ENCODE results near the gene GLI3.
"Not testable (repeated sequence)": the region's sequence is repeated elsewhere in the genome, so short reads cannot be mapped to it uniquely, and the experiment has no call there.

Gene GLI3

DNA sequence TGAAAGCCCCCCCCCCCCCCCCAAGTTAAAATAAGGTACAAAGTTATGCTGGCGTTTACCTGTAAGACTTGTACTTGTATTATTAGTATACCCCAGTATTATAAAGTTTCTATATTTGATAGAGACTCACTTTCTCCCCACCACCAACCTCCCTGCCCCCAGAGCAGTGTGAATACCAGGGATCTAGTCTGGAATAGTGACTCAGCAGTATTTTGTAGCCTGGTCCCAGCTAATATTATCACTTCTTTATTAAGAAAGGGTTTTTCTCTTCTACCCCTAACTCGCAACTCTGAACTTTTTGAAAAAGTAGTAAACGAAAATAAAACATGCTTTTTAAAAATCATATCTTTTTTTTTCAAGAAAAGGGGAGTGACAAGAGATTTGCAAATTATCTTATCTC, 26.7 kb downstream of the GLI3 start:
- no peak for DNase-seq

DNA sequence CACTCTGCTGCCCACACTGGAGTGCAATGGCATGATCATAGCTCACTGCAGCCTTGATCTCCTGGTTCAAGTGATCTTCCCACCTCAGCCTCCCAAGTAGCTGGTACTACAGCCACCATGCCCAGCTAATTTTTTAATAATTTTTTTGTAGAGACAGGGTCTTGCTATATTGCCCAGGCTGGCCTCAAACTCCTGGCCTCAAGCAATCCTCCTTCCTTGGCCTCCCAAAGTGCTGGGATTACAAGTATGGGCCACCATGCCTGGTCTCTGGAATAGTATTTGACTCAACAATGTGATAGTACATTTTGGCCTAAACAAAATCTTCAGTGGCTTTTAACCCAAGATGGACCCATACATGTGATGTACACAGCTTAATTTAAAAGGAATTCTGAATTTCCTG, 27.9 kb downstream of the GLI3 start:
- not testable (repeated sequence) for DNase-seq

DNA sequence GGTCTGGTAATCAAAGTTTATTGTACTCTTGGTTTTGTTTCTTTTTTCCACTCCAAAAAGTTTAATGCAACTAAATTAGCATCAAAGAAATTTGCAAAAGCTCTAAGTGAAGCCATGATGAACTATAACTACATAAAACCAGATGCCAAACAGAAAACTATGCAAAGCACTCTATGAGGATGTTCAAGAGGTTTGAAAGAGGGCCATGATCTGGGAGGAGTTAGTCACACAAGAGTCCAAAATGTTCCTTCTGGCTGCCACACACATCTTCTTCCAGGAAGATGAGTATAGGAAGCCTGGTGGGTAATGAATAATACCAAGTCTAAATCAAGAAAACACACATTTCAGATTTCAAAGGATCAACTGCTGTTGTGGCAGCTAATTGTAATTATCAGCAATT, 28.4 kb downstream of the GLI3 start:
- DNase-seq, result no peak

DNA sequence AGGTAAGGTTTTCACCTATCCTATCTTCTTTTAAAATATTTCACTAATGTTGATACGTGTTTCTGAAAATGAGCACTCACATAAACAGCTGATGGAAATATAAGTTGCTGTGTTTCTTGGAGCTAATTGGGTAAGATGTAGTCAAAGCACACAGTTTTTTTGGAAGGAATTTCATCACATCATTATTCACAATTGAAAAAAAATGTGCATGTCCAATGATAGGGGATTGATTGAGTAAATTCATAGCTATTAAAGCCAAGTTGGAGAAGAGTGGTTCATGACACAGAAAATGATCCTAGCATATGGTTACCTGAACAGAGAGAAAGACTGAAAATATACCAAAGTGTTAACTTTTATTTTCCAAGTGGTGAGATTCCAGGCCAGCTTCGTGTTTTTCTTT, 29.6 kb downstream of the GLI3 start:
- DNase-seq, result no peak

DNA sequence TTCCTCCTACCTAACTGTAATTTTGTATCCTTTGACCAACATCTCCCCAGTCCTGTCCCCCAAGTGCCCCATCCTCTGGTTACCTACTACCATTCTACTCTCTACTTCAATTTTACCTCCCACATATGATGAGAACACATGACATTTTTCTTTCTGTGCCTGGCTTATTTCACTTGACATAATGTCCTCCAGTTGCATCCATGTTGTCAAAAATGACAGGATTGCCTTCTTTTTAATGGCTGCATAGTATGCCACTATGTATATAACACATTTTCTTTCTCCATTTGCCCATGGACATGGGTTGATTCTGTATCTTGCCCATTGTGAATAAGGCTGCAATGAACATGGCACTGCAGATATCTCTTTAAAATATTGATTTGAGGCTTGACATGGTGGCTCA, 33.7 kb downstream of the GLI3 start:
- DNase-seq, result no peak

DNA sequence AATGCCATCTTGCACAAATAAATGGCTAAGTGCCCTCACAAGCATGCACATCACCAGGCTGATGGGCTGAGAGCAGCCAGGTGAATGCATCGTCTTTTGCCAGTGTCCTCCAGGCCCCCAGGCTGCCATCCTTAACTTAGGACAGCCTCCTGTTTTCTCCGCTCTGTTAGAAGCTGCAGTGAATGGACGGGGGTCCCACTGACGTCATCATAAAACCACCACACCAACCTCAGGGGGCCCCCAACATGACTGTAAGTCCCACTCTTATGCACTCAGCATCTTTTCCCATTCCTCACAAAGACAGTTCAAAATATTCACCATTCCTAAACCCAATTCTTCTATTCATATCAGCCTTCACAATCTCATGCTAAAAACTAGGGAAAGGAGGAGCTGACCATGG, 34.4 kb downstream of the GLI3 start:
- DNase-seq, result no peak

DNA sequence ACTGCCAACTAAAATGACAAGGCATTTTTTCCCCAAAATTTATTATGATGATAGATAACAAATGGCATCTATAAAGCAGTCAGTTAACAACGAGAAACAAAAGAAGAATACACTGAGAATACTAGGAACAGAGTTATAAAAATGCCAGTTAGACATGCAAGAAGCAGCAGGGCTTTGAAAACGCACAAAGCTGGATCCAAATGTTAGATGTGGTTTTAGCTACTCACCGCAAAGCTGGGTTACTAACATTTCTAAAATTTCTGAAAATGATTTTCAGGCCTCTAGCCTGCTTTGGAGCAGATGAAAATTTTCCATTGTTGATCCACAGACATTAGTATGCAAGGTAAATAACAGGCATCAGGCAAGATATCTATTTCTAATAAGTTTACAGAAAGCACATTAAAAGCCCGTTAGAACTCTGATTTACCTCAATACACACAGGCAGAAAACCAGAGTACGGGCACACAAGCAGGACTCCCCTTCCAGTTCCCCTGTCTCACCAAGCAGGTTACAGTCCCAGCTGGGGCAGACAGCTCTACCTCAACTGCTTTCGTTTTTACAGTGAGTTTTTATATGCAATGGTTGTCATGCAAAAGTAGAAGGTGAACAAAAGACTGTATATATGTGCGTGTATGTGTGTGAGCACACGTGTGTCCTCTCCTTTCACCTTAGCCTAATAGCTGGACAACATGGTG, 37.9 kb downstream of the GLI3 start:
- no peak for DNase-seq

DNA sequence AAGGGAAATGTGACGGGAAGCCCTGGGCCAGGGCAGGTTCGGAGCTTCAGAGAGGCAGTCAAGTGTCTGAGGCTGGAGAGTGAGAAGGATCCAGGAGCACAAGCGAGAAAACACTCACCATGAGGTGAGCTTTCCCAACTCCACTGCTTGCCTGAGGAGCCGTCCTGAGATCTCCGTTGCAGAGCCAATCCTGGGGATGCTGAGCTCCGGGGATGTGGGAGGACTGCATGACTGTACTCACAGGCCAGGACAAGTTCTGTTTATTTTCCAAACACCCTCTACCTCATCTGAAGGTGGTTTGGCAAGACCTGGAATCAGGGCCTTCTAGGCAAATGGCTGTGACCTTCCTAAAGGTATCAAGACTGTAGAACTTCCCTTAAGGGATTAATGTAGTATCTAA, 38.7 kb downstream of the GLI3 start:
- DNase-seq, result no peak

DNA sequence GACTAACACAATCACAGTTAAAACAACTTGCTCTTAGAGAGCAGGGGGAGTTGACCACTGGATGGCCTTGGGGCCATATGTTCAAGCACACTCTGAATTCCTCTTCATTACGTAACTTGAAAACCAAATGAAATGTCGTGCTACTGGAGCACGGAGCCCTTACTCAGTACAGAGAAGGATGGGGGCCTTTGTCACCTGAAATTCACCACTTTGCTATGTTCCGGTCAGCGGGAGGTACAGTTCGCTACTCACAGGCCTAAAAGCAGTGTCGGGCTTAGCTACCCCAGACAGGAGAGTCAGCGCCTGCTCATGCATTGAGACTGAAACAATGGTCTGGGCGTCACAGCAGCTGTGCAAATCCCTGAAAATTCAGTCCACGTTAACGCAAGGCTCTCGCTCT, 39.6 kb downstream of the GLI3 start:
- DNase-seq, result no peak

DNA sequence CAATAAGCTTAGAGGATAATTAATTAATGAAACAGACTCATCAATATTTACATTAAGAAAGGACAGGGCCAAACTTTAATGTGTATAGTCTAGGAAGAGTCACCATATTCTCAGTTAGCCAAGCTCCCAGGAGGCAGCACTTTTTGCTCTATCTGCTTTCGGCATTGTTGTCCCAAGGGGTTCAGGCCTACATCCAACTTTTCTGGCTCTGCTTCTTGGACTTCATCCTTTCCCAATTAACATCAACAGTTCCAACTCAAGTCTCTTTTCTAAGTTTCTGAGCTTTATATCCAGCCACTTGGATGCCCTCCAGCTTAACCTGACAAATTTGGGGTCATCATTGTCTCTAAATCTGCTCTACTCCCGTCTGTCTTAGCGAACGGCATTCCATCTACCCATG, 42.8 kb downstream of the GLI3 start:
- no peak for DNase-seq

DNA sequence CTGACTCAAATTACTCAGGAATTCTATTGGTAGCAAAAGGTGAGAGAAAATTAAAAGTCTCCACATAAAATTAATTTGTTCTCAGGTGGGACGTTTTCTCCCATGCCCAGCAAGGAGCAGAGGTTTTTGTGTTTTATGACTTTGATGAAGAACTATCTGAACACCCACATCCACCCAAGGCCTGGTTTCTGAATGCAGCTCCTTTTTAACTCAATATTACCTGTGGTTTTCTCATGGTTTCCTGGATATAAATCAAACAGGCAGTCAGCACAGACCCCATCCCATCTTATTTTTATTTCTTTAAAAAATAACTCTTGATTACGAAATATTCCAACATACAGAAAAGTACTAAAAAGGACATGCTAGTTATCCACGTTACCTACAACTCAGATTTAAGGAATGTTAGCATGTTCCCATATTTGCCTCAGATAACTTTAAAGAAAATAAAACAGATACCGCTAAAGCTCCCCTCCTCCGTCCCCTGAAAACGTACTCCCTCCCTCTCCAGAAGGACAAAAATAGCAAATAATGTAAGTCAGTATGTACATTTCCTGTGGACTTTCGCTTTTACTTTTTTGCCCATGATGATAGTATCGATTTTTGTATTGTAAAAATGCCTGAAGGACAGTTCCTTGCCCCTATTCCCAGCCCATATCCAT, 43.4 kb downstream of the GLI3 start:
- DNase-seq, result no peak

DNA sequence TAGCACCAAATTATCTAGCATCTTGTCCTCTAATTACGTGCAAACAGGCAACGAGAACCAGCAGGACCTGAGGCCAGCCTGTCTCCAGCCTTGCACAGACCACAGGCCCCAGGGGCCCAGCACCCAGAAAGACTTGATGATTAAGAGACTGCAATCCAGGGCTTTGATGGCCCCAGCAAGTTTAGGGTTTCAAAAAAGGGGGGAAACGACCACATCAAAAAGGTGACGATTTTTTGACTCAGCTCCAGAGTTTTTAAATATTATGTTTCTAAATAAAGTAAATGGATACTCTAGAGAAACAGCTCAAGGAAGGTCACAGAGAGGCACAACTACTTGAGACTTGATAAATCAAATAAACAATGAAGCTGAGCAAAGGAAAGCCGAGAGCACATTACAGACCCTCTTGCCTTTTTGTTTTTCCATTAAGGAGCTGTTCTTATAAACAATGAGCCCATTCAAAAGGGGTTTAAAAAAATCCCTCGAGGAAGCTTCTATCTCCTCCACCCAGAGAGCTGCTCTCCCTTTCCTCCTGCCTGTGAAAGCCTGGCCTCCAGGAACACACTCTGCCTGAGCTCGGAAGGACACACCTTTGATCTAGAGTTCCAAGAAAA, 44.1 kb downstream of the GLI3 start:
- DNase-seq, result no peak

DNA sequence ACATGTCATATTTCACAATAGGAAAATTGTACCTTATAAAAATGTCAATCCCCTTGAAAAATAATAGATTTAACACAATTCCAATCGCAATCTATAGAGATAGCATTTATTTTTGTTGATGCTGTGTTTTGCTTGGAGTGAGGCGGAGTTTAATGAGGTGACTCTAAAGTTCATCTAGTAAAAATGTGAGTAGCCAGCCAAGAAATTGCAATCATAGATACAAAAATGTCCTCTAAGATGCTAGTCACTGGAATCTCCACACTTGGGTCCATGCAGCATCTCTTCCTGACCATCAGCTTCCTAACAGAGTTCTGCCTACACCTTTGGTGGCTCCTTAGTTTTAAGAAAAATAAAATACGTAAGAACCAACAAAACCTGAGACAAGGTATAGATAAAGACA, 44.9 kb downstream of the GLI3 start:
- no peak for DNase-seq

DNA sequence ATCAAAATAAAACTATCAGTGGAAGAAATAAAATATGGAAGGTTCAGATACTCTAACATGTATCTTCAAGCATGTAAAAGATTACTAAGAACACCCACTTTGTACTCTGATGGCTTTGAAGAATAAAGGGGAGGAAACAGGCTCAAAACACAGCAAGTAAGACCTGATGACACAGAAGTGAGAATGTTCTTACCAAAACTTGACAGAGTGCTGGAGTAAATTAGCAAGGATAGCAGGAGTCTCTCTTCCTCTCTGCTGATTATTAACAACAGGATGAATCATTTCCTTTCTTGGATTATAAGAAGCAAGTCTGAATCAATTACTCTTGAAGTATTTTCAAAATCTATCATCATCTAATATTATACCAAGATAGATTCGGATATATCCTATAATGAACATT, 47.5 kb downstream of the GLI3 start:
- DNase-seq, result no peak

DNA sequence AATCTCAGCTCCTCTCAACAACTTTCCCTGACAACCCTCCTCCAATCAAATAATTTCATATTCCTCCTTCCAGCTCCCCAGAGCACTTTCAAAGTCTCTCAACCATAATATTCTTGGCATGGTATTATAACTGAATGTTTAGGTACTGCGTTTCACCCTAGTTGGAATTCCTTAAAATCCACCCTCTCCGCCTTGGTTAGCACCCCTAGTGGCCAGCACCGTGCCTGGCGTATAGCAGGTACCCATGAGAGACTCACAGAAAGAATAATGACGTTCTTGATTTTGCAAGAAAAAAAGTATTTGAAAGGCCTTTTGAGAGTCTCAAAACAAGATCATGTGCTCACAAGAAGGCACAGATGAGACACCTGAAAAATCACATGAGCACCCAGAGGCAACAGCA, 50.9 kb downstream of the GLI3 start:
- no peak for DNase-seq

DNA sequence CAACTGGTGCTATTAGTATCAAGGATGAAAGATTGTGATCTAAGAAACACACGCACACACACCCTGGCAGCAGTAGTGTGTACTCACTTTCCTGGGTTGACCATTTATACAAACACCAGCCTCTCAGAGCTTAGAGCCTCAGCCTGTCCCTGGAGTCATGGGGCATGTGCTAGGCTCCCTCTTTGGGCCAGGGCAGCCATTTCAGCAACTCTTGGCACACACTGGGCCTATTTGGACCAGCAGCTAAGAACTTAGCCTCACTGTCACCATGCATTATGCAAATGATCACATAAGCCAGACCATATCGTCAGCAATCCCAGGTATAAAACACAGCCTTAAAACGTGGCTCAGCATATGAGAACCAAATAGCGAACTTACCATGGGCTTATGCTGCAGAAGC, 51.3 kb downstream of the GLI3 start:
- DNase-seq, result no peak

DNA sequence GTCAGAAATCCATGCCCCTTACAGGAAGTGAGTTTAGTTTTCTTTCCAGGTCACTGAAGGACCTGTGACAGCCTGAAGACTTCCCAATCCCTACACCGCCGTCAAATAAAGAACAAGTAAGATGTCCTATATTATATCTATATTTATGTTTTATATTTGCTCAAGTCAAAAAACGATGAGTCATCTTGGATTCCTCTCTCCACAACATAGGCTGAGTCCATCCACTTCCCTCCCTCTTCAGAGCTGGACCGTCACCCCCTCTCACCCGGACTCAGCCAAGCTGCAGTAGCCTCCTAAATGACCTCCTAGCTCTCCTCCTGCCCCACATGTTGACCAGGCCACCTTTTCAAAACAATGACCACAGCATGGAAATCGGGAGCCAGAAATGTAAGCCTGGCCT, 53.5 kb downstream of the GLI3 start:
- no peak for DNase-seq

DNA sequence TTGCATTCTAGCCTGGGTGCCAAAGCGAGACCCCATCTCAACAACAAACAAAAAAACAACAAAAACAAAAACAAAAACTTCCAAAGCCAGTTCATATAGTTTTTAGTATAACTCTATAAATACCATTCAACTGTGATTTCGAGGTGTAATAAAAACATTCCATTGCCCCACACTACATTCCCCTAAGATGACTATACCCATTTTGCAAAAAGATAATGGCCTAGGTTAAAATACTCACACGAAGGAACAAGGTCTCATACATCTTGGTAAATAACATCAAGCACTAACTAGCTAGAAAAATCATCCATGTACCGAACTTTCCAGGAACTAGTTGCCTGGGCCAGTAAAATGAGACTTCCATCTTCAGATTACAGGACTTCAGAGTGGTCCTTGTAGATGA, 55.4 kb downstream of the GLI3 start:
- no peak for DNase-seq

DNA sequence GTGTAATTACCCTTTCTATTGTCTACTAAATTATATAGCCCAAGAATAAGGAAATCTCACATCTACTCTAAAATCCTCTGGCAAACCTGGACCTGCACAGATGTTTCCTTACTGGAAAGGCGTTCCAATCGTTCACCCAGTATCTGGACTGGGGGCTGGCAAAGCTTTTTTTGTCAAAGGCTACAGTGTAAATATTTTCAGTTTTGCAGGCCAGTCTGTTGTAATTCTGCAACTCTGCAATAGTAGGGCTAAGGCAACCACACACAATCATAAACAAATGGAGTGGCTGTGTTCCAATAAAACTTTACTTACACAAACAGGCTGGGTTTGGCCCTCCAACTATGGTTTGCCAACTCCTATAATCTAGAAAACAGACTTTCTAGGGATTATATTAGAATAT, 56.2 kb downstream of the GLI3 start:
- no peak for DNase-seq

DNA sequence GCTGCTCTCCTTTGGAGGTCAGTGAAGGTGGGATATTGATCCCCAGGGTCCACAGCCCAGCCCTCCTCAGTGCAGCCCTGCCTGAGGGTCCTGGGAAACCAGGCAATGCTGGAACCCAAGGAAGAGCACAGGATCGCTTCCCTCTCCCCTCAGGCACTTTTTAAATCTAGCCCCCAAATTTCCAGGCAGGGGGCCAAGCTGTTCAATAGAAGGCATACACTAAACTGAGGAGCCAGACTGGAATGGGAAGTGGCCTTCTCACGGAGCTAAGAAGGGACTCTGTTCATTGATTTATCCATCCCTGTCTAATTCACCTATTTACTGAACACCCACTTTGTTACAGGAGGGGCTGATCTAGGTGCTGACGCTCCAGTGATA, 60.3 kb downstream of the GLI3 start:
- DNase-seq, result no peak

DNA sequence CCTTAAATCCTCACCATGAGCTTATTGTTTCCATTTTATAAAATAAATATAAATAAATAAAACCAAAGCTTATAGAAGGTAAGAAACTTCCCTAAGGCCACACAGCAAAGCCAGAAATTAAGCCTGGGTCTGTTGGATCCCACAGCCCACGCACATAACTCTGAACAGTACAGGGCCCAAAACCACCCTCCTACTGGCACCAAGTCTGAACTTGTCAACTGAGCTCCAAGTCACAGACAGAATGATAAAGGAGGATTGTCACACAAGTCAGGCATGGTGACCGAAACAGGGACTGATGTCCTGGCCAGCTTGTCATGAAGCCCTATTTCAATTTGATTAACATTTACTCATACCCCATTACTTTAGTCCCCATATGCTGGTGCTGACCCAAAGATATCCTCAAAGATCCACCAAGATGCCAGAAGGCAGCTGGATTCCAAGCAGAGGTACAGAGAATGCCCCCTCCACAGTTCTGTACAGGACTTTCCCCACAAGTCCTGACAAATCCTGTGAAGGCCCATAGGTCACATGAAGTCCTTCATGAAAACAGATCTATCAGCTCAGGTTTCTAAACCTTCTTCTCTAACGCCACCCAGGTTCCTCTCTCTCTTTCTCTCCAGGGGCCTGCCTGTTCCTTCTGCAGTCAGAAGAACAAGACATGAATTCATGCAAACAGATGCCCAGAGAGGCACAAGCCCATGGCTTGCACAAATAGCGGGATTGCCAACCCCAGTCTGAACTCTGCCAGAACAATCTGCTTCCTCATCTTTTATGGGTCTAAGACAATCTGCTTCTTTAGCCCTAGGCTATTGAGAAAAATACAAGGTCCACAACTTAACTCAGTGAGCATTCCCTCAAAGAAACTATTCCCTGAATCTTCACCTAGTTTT, 60.9 kb downstream of the GLI3 start:
- DNase-seq, result no peak

DNA sequence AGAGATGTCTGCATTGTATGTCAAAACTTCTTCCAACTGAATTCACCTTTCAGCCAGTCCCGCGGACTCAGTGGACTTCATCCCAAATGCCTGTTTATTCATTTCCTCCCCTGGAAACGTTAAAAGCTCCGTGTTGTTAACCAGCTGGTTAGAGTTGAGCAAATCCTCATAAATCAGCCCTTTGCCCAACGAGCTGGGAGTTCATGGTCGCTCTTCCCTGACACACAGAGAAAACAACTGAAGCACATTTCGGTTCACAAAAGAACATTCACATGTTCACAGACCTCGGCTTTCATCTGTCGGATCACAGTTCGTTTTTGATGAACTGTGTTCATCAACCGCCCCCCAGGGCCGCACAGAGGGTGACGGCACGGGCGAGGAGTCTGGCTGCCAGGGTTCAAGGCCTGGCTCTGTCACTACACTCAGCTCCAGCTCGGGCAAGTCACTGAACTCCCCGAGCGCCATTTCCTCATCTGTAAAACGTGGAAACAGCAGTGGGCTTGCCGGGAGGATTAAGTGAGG, 62.6 kb downstream of the GLI3 start:
- no peak for DNase-seq

DNA sequence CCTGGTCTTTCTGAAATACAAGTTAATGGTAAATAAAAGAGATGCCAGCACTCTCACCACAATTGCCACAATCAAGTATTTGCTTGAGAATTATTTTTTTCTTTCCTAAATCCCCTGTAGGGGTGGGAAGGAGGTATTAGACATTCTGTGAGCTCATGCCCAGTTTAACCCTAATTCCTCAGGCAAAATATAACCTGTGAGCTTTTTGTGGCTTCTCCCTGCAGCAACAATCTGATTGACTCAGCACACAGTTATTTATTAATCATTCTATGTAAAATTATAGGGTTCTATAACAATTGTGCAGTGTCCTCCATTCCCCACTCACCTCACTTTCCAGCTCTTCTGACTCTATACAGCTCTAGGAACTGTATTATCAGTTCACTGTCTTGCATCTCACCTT, 66.3 kb downstream of the GLI3 start:
- DNase-seq, result no peak

DNA sequence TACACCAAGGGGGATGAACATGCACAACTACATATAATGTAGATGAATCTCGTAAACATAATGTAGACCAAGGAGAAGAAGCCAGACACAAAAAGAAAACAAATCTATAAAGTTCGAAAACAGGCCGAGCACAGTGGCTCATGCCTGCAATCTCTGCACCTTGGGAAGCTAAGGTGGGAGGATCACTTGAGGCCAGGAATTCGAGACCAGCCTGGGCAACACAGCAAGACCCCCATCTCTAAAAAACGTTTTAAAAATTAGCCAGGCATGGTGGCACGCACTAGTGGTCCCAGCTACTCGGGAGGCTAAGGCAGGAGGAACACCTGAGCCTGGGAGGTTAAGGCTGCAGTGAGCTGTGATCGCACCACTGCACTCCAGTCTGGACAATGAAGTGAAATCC, 68.5 kb downstream of the GLI3 start:
- DNase-seq, result no peak
